IPS DF 19.7 (cell line): ENCODE measurements around the gene LYRM4.

Experiments used
- DNase-seq: peaks from one replicate; pipeline ENCODE4 v3.0.0-alpha.2; 2013; ENCODE audit warnings: low read depth, low spot score

The LYRM4 gene

DNA sequence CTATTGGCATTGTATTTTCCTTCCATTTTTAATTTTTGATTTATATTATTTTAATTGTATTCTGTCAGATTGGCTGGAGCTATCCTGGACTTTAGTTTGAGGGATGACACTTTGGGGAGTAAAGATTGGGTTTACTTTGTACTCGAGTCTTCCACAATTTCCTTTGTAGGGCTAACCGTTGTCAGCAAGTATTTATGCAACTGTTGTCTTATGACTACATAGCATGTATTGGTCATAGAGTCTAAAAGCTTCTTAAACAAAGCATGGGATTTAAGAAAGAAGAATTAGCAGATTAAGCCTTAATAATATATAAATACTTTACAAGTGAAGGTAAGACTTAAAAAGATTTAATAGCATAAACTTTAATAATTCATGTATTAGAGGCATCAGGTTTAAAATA lies 20.2 kb upstream of the LYRM4 start:
- DNase-seq = no peak

DNA sequence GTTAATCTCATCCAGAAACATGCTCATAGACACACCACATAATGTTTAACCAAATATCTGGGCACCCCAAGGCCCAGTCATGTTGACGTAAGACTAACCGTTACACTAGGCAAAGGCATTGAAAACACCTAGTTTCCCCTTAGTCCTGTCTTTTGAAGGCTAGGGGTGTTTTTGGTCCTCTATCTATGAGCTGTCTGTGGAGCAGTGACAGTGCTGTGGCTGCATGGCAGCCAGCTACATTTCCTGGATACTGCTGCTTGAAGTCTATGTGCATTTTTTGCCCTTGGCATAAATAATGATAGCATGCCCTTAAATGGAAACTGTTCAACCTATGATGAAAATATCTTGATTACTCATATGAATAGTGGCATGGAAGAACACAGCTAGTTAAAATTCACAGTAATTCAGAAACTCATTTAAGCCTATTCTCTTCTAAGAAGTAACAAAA lies 19.2 kb upstream of the LYRM4 start:
- no peak for DNase-seq

- DNase-seq = no peak
Measured at GRCh38 chr6:5278565-5279120, 17.9 kb upstream of the LYRM4 start.

GRCh38 chr6:5278047-5278446 lies 17.3 kb upstream of the LYRM4 start:
- DNase-seq = no peak

DNA sequence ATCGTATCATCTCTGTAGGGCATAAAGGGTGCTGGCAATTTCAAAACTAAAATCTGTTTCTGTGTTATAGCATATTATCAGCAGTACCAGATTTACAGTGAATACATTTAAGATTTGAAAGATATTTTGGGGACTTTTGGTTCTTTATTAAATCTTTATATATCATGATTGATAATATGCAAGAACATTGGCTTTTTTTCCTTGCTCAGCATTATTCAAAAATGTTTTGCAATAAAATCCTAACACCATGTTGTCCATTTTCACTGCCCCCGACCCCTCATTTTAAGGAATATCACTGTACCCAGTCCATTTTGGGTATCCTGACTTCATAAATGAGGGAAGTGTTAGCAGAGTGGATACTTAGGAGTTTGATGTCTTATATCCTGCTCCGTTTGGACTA lies 16.8 kb upstream of the LYRM4 start:
- DNase-seq = no peak

GRCh38 chr6:5276581-5276980 lies 15.8 kb upstream of the LYRM4 start:
- no peak for DNase-seq

- DNase-seq = no peak
Measured at GRCh38 chr6:5275497-5275896, 14.7 kb upstream of the LYRM4 start.

GRCh38 chr6:5274231-5274630 lies 13.5 kb upstream of the LYRM4 start:
- DNase-seq = no peak

- DNase-seq = no peak
Measured at GRCh38 chr6:5271926-5272325, 11.2 kb upstream of the LYRM4 start.

GRCh38 chr6:5270093-5270680 lies 9.4 kb upstream of the LYRM4 start:
- no peak for DNase-seq

DNA sequence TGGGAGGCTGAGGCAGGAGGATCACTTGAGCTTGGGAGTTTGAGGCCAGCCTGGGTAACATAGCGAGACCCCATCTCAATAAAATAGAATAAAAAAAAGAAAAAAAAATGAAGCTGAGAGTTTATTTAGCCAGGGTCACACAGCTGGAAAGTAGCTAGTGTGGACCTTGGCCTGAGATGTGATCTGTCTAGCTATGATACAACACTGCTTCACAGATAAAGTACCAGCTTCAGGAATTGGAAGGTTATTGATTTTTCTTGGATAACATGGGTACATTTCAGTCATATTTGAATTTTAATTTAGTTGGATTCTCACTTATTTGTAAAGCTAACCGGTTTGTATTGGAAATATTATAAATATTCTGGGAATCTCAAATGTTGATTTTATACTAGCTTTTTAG lies 5.7 kb upstream of the LYRM4 start:
- no peak for DNase-seq

DNA sequence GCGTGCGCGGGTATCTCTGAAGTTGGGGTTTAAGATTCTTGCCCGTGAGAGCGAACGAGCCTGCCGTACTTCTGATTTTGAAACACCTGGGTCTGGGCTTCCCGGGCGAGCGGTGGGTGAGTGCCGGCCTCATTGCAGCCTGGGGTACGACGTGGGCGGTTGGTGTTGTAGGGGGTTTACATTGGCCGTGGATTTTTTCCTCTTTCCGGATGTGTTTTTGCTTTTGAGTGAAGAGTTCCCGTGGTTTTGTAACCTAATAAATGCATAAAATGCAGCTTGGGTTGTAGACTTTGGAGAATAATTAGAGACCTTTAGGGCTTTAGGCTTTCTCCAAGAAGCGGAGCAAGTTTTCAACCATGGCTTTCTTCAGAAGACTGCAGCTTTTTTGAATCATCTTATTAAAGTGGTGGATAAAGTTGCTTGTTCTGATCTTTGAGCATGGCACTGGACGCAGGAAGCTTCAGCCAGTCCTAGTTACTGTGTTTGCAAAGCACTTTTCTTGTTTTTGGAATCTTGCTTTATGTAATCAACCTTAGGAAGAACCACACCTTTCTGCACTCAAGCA lies 877 bp upstream of the LYRM4 start:
- no peak for DNase-seq

- DNase-seq = no peak
Measured at GRCh38 chr6:5260111-5260620, 584 bp downstream of the LYRM4 start.

DNA sequence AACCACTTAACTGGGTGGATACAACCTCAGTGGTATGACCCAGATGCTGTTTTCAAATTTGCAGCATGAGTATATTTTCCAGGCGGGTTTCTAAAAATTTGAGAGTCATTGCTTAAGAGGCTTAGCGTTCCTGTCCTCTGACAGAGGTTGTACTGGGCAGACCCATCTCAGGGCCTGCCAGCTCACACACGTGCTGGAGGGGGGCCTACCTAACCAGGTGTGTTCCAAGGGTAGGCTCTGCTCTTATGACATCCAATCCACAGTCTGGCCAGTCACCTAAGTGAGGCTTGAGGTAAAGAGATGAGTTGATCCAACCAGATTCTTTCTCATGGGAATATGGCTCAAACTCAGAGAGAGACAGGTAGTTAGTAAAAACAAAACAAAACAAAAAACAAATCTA lies 1.3 kb downstream of the LYRM4 start:
- no peak for DNase-seq

- no peak for DNase-seq
Measured at GRCh38 chr6:5257400-5257799, 3.4 kb downstream of the LYRM4 start.

DNA sequence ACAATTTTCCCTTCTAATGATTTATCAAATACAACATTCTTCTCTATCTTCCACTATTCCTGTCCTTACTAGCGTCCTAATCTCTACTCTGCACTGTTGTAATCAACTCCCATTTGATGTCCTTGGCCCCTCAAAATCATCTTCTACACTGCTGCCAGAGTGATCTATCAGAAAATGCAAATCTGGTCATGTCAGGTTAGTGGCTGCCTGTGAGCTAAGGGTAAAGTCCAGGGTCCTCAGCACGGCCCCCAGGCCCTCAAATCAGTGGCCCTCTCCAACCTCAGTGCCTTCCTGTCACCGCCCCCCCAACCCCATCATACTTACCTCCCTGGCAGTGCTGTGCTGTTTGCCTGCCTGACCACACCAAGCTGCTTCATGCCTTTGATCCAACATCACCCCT lies 3.8 kb downstream of the LYRM4 start:
- DNase-seq = no peak

DNA sequence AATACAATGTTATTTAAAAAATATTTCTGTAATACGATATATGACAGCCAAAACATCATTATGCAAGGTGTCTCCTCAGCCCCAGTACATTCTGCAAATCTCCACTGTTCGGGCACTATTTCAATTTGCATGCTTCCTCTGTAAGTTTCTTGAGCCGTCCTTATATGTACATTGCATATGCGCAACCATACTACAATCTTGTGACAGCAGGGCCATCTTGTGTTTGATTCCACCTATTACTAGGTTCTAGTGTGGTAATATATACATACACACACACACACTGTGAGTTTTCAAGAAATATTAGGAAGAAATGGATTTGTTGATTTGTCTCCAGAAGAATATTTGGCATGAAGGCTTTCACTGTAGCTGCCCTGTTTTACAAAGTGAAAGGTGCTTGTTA lies 9.8 kb downstream of the LYRM4 start:
- DNase-seq = no peak

DNA sequence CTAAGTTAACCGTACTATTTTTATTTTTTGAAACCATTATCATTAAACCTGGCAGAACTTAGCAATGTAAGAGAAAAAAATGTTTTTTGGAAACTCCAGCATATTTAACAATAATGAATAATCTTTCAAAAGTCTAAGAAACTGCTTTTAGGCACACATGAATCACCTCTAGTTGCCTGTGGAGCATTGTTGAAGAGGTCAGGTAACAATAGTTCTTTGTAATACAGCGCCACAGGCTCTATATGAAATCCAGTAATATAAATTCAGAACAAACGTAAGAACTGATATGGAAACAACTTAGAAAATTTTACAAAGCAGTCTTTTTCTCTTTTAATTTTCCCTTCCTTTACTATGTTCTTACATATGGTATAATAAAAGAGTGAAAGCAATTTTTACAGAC lies 10.3 kb downstream of the LYRM4 start:
- no peak for DNase-seq

DNA sequence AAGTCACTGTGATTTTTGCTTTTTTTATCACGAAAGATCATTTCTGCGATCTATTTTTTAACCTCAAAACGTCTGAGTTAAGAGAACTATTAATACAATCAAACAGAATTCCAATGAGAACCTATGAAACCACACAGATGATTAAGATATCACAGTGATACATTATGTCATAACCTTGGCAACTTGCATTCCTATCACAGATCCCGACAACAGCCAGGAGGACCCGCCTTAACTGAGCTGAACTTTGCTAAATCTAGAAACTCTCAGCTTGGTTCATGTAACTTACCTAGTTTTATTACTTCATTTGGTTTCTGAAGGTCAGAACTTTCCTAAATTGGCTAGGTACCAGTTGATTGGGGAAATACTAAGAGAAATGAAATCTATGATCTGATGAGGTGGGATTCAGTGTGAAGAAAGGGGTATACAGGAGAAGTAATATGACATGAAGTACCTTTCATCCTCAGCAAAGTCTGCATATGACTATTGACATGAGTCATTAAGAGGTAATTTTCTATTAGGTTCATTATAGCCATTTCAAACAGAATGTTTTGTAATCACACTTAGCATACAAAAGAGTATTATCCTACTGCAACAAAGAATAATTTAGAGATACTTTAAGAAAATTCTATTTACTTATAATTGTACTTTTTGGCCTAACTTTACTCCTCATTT lies 11.2 kb downstream of the LYRM4 start:
- no peak for DNase-seq

GRCh38 chr6:5248302-5249098 lies 12.2 kb downstream of the LYRM4 start:
- DNase-seq = no peak

- DNase-seq = no peak
Measured at GRCh38 chr6:5247201-5247600, 13.5 kb downstream of the LYRM4 start.
